GM12874 (cell line): Measurements from ENCODE around the gene PLPP3.

ENCODE experiments used
- CTCF ChIP-seq: IDR thresholded peaks from 2 replicates; pipeline ENCODE4 v1.5.1; 2011; ENCODE audit warnings: low read depth, mild to moderate bottlenecking, control low read depth, low read length, moderate library complexity; ENCODE audit not compliant: insufficient read depth

PLPP3 gene

GRCh38 chr1:56507925-56508522, 71.3 kb downstream of the PLPP3 start:
- no peak for TF ChIP-seq CTCF

DNA sequence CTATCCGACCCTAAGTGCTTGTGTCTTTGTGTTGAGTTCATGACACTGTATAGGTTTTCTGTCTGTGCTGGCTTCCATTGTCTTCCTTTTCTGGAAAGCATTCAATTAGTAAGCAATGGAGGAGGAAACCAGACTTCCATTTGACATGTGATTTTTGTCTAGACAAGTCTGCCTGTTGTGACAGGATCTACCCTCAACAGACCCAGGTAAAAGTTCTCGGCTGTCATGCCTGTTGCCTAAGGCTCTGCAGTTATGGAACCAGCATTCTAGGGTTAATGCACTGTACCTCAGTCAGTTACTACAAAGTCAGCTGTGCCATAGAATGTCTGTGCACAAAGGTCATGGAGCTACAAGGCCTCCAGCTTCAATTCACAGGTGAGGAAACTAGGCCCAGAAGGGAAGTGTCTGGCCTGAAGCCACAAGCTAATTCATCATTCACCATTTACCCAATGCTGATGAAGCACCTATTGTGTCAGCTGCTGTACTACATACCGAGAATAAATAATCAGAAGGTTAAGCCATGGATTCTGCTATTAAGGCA, 72.3 kb downstream of the PLPP3 start:
- no peak for TF ChIP-seq CTCF

DNA sequence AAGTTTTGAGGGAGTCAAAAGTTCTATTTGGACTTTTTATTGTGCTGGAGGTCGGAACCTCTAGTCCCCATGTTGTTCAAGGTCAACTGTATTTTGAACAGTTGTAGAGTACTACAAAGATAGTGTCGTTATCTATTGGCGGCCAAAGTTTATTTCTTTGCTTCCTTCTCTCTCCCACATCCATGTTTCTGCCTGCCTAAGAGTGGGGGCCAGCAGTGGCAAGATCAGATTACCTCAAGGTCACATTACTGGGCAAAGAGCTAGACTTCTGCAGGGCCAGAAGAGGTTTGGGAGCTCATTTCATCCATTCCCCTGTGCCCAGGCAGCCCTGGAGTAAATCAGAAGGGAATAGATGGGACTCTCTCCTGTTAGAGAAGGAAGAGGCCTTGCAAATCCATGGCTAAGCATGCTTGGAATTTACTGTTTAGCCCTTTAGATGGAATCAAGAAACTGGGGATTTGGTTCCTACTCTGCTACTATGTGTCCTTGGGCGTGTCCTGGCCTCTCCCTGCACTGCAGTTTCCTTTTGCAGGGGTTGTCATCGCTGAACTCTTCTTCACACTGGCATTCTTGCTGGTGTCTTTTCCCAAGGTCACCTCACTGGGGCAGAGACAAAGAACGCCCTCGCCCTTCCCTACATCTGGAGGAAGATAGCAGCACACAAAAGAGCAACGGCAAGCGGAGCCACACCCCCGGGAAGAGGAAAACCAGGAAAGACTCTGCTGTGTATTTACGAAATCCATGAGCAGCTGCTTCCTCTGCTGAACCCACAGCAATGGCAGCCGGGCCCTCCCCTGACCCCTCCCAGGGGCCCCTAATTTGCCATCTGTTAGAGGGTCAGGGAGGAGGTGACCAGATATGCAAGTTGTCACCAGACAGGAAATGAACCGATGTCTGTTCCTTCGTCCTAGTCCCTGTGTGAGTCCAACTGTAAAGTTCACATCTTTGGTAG, 73.3 kb downstream of the PLPP3 start:
- TF ChIP-seq CTCF: no peak

DNA sequence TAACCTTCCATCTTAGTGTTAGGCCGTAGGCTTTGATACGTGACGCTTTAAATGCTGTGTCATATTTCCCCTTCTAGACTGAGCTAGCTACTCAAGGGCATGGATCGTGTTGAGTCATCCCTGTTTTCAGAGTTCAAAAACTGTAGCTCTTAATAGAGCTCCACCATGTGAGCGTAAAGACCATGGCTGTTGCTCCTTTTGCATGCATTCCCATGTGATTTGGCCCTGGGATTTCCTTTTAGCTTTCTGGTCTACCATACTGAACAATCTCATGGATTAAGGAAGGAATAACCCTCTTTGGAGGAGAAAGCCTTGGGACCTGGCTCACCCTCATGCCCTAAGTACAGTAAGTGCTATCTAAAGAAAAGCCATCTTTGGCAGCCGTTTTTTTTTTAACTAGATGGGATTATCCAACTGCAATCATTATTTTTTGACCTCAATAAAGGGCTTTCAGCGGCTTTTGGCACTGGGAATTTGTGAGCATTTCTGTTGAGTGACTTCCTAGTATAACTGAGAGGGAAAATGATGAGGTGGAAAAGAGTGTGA, 76.6 kb downstream of the PLPP3 start:
- TF ChIP-seq CTCF: no peak

DNA sequence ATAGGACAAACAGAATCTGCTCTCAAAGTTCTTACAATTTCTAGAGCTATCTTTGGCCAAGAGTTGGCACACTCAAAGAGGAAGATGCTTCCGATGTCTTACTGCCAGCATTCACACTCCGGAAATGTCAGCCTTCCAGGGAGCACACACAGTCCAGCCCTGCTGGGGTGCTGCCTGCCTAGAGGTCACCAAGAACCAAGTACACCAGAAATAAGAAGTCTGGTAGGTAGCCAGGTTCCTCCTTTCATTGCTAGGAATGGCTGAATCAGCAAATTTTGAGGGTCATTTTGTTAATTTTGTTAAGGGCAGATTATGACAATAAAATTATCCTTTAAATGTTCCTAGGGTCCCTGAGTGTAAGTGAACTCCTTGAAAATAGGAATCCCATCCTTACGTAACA, 77.5 kb downstream of the PLPP3 start:
- TF ChIP-seq CTCF: no peak

- no peak for TF ChIP-seq CTCF
These were observed 77.9 kb downstream of the PLPP3 start for GRCh38 chr1:56501426-56501825.
